HEK293 (cell line): Measurements from ENCODE around the gene MRPS5.

Source experiments
- CTCF ChIA-PET: fragments of 350-600 bp; formaldehyde crosslinking; extraction: SDS; loops from one replicate; lab custom pipeline; 2021; ENCODE audit warnings: antibody characterized with exemption; lab: Yijun Ruan, JAX
- POLR2A ChIA-PET: fragments of 300-600 bp; formaldehyde crosslinking; extraction: SDS; loops from one replicate; lab custom pipeline; 2020; ENCODE audit warnings: antibody characterized with exemption, inconsistent platforms; lab: Yijun Ruan, JAX
- H3K27ac ChIP-seq: fragments of 200-500 bp; sonication (Bioruptor generic); 2 replicates; pipeline ENCODE4 v1.5.1; 2014; ENCODE audit warnings: low read depth, low read length, control low read depth, inconsistent platforms; ENCODE audit errors: extremely low read depth
- H3K36me3 ChIP-seq, 2 experiments: fragments of 200-500 bp in 1 of 2; sonication (Bioruptor generic) in 1 of 2; 1 replicate in 1 of 2; 2 replicates in 1 of 2; pipeline ENCODE4 v1.5.1; 2014 to 2017; ENCODE audit warnings: inconsistent platforms in 2 of 2, low read length in 2 of 2; ENCODE audit not compliant: control insufficient read depth in 2 of 2, insufficient read depth in 1 of 2
- H3K4me1 ChIP-seq: fragments of 200-500 bp; sonication (Bioruptor generic); 2 replicates; pipeline ENCODE4 v1.5.1; 2014; ENCODE audit warnings: mild to moderate bottlenecking, low read length, inconsistent platforms; ENCODE audit not compliant: control insufficient read depth, insufficient read depth
- H3K4me3 ChIP-seq: 2 replicates; pipeline ENCODE4 v1.5.1; 2011; ENCODE audit warnings: low read depth, mild to moderate bottlenecking, control low read depth, low read length, moderate library complexity
- H3K9me3 ChIP-seq: fragments of 200-500 bp; sonication (Bioruptor generic); 2 replicates; pipeline ENCODE4 v1.5.1; 2014; ENCODE audit warnings: low read depth, low read length, inconsistent platforms; ENCODE audit not compliant: control insufficient read depth, insufficient read depth
- GLIS1 ChIP-seq: fragments of 450-650 bp; formaldehyde crosslinking; IDR thresholded peaks from 2 replicates; pipeline ENCODE4 v1.5.1; 2016; ENCODE audit warnings: missing biosample characterization, missing genetic modification characterization
- HOXC10 ChIP-seq: sonication (generic); formaldehyde crosslinking; IDR thresholded peaks from 2 replicates; pipeline ENCODE4 v1.8.1; 2023; ENCODE audit warnings: mild to moderate bottlenecking, missing genetic modification reagents
- OVOL3 ChIP-seq: fragments of 450-650 bp; formaldehyde crosslinking; IDR thresholded peaks from 2 replicates; pipeline ENCODE4 v1.5.1; 2016; ENCODE audit warnings: missing biosample characterization, missing genetic modification characterization
- SCRT2 ChIP-seq: fragments of 450-650 bp; formaldehyde crosslinking; IDR thresholded peaks from 2 replicates; pipeline ENCODE4 v1.5.1; 2016; ENCODE audit warnings: missing biosample characterization, missing genetic modification characterization
- ZEB2 ChIP-seq: fragments of 450-650 bp; formaldehyde crosslinking; IDR thresholded peaks from 2 replicates; pipeline ENCODE4 v1.5.1; 2016; ENCODE audit warnings: missing biosample characterization, missing genetic modification characterization
- ZNF148 ChIP-seq: fragments of 450-650 bp; formaldehyde crosslinking; IDR thresholded peaks from 2 replicates; pipeline ENCODE4 v1.5.0; 2017; ENCODE audit warnings: missing biosample characterization, missing genetic modification characterization, borderline replicate concordance
- ZNF155 ChIP-seq: fragments of 450-650 bp; formaldehyde crosslinking; IDR thresholded peaks from 2 replicates; pipeline ENCODE4 v1.5.1; 2016; ENCODE audit warnings: missing biosample characterization, missing genetic modification characterization
- ZNF174 ChIP-seq: fragments of 450-650 bp; formaldehyde crosslinking; IDR thresholded peaks from 2 replicates; pipeline ENCODE4 v1.5.0; 2017; ENCODE audit warnings: missing biosample characterization, mild to moderate bottlenecking, missing genetic modification characterization
- ZNF19 ChIP-seq: fragments of 450-650 bp; formaldehyde crosslinking; IDR thresholded peaks from 2 replicates; pipeline ENCODE4; 2016; ENCODE audit warnings: missing biosample characterization, missing genetic modification characterization, low read depth
- ZNF214 ChIP-seq: fragments of 450-650 bp; formaldehyde crosslinking; IDR thresholded peaks from 2 replicates; pipeline ENCODE4 v1.5.1; 2017; ENCODE audit warnings: missing biosample characterization, mild to moderate bottlenecking, missing genetic modification characterization, borderline replicate concordance
- ZNF239 ChIP-seq: fragments of 450-650 bp; formaldehyde crosslinking; IDR thresholded peaks from 2 replicates; pipeline ENCODE4 v1.5.1; 2016; ENCODE audit warnings: missing biosample characterization, missing genetic modification characterization
- ZNF335 ChIP-seq: fragments of 450-650 bp; formaldehyde crosslinking; conservative IDR thresholded peaks from 2 replicates; pipeline ENCODE4 v1.5.1; 2016; ENCODE audit warnings: missing biosample characterization, missing genetic modification characterization
- ZNF473 ChIP-seq: fragments of 450-650 bp; formaldehyde crosslinking; IDR thresholded peaks from 2 replicates; pipeline ENCODE4 v1.5.1; 2017; ENCODE audit warnings: missing biosample characterization, missing genetic modification characterization
- ZNF639 ChIP-seq: fragments of 450-650 bp; formaldehyde crosslinking; IDR thresholded peaks from 2 replicates; pipeline ENCODE4 v1.5.1; 2016; ENCODE audit warnings: missing biosample characterization, missing genetic modification characterization
- ZNF660 ChIP-seq: fragments of 450-650 bp; IDR thresholded peaks from 2 replicates; pipeline ENCODE4 v1.5.1; 2018; ENCODE audit warnings: missing biosample characterization, mild to moderate bottlenecking, missing genetic modification characterization
- ZNF664 ChIP-seq: fragments of 450-650 bp; formaldehyde crosslinking; IDR thresholded peaks from 2 replicates; pipeline ENCODE4 v1.5.1; 2016; ENCODE audit warnings: missing biosample characterization, missing genetic modification characterization
- ZNF670 ChIP-seq: fragments of 450-650 bp; formaldehyde crosslinking; IDR thresholded peaks from 2 replicates; pipeline ENCODE4 v1.5.1; 2016; ENCODE audit warnings: missing biosample characterization, missing genetic modification characterization, low read depth
- ZNF791 ChIP-seq: fragments of 450-650 bp; formaldehyde crosslinking; IDR thresholded peaks from 2 replicates; pipeline ENCODE4 v1.5.1; 2016; ENCODE audit warnings: missing biosample characterization, missing genetic modification characterization
- ZSCAN4 ChIP-seq: fragments of 450-650 bp; formaldehyde crosslinking; IDR thresholded peaks from 2 replicates; pipeline ENCODE4 v1.5.1; 2017; ENCODE audit warnings: missing biosample characterization, missing genetic modification characterization
- ZSCAN5A ChIP-seq: fragments of 450-650 bp; formaldehyde crosslinking; IDR thresholded peaks from 2 replicates; pipeline ENCODE4 v1.5.1; 2016; ENCODE audit warnings: missing biosample characterization, missing genetic modification characterization

MRPS5 gene

GRCh38 chr2:95104606-95105005 is 17.0 kb downstream of the MRPS5 start:
- ChIA-PET POLR2A (no interaction called here), CTCF (interaction anchor here (1.7 kb wide), 1 partner anchor 11 kb away, joined by 5 read pairs; no protein-coding TSS in a partner anchor)
- Histone ChIP-seq H3K4me3 (no peak overlapping the region), H3K4me1 (no peaks in the 10 kb centered on the region), H3K36me3 (peaks cover 55 to 95% of the 10 kb centered on the region in 2 experiments), H3K27ac (no peak overlapping the region), H3K9me3 (no peaks in the 10 kb centered on the region)
- TF ChIP-seq GLIS1 (tag by site-specific recombination) = no peak
- no peak for TF ChIP-seq ZNF214 (tag by site-specific recombination)
- TF ChIP-seq ZNF791 (tag by site-specific recombination) = no peak
- TF ChIP-seq ZNF473 (tag by site-specific recombination) = no peak
- no peak for TF ChIP-seq ZNF670 (tag by site-specific recombination)
- no peak for TF ChIP-seq ZSCAN4 (tag by site-specific recombination)
- no peak for TF ChIP-seq ZNF155
- TF ChIP-seq ZNF174 = no peak
- no peak for TF ChIP-seq ZEB2 (tag by site-specific recombination)
- no peak for TF ChIP-seq ZNF335 (tag by site-specific recombination)
- no peak for TF ChIP-seq ZNF239
- TF ChIP-seq ZNF148 (tag by site-specific recombination) = no peak
- no peak for TF ChIP-seq ZNF639 (tag by site-specific recombination)
- TF ChIP-seq ZNF660 (tag by site-specific recombination) = no peak
- TF ChIP-seq ZNF19 (tag by site-specific recombination) = no peak
- no peak for TF ChIP-seq SCRT2
- TF ChIP-seq ZNF664 (tag by site-specific recombination) = no peak
- TF ChIP-seq ZSCAN5A (tag by site-specific recombination) = no peak

GRCh38 chr2:95099910-95100309 is 21.7 kb downstream of the MRPS5 start:
- peaks cover 40 to 57% of the 10 kb centered on the region in 2 experiments for H3K36me3 ChIP-seq
- TF ChIP-seq OVOL3 = no peak
- no peak for TF ChIP-seq HOXC10 (CRISPR knock-in tag)
- H3K27ac ChIP-seq = no peak overlapping the region
- no peaks in the 10 kb centered on the region for H3K9me3 ChIP-seq
- H3K4me3 ChIP-seq = no peak overlapping the region
- CTCF ChIA-PET = no interaction called here
- POLR2A ChIA-PET = no interaction called here
- H3K4me1 ChIP-seq = no peaks in the 10 kb centered on the region
